ENCODE measurements around the gene NKAIN2. TPM values are rescaled to one million over a fixed set of nuclear protein-coding genes. Genes with fewer than 3 reads are reported as not detected.
"Not testable (repeated sequence)": the region's sequence is repeated elsewhere in the genome, so short reads cannot be mapped to it uniquely, and the experiment has no call there.

NKAIN2 gene
- total RNA-seq, 1 donor from 2014 or later, result not detected

DNA sequence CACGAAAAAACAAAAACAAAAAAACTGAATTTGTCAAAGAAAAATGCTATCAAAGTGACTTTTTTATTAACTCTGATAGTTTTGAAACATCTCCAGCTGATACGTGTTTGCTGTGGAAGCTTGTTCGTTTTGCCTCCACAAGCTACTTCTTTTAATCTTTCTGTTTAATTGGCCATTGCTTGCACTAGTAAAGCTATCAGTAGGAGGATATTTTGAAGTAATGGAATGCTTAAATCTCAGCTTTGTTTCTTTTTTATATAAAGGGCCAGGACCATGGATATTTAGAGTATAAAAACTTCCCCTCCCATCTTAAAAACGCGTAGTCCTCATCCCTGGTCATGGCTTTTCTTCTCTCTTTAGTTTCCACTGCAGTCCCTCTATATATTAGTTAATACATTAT lies 344.0 kb downstream of the NKAIN2 start:
- no peaks in the 10 kb centered on the region for H3K27me3 ChIP-seq (ENCODE audit: control insufficient read depth, insufficient read depth, low read length)
- TF ChIP-seq CTCF (IDR thresholded peaks at IDR 0.05; ENCODE audit: insufficient read depth, low read length, poor library complexity, severe bottlenecking), result no peak
- no peaks in the 10 kb centered on the region for H3K36me3 ChIP-seq (ENCODE audit: control insufficient read depth, insufficient read depth, low read length)
- no peak for DNase-seq (ENCODE audit: low read depth)
- no peak overlapping the region for H3K4me3 ChIP-seq (ENCODE audit: low read depth, low read length)

GRCh38 chr6:124148236-124148957 lies 344.7 kb downstream of the NKAIN2 start:
- DNase-seq (ENCODE audit: low read depth), result no peak
- Histone ChIP-seq H3K4me3 (ENCODE audit: low read depth, low read length) (no peak overlapping the region), H3K27me3 (ENCODE audit: control insufficient read depth, insufficient read depth, low read length) (no peaks in the 10 kb centered on the region), H3K36me3 (ENCODE audit: control insufficient read depth, insufficient read depth, low read length) (no peaks in the 10 kb centered on the region)
- TF ChIP-seq CTCF (IDR thresholded peaks at IDR 0.05; ENCODE audit: insufficient read depth, low read length, poor library complexity, severe bottlenecking), result no peak

GRCh38 chr6:124149646-124150045 lies 346.0 kb downstream of the NKAIN2 start:
- no peak for DNase-seq (ENCODE audit: low read depth)
- H3K4me3 ChIP-seq (ENCODE audit: low read depth, low read length), result no peak overlapping the region
- no peaks in the 10 kb centered on the region for H3K27me3 ChIP-seq (ENCODE audit: control insufficient read depth, insufficient read depth, low read length)
- H3K36me3 ChIP-seq (ENCODE audit: control insufficient read depth, insufficient read depth, low read length), result no peaks in the 10 kb centered on the region
- TF ChIP-seq CTCF (IDR thresholded peaks at IDR 0.05; ENCODE audit: insufficient read depth, low read length, poor library complexity, severe bottlenecking), result no peak

GRCh38 chr6:124158024-124158423 lies 354.4 kb downstream of the NKAIN2 start:
- Histone ChIP-seq H3K36me3 (ENCODE audit: control insufficient read depth, insufficient read depth, low read length) (no peaks in the 10 kb centered on the region), H3K27me3 (ENCODE audit: control insufficient read depth, insufficient read depth, low read length) (no peaks in the 10 kb centered on the region), H3K4me3 (ENCODE audit: low read depth, low read length) (no peak overlapping the region)
- DNase-seq (ENCODE audit: low read depth), result no peak
- TF ChIP-seq CTCF (IDR thresholded peaks at IDR 0.05; ENCODE audit: insufficient read depth, low read length, poor library complexity, severe bottlenecking), result no peak

DNA sequence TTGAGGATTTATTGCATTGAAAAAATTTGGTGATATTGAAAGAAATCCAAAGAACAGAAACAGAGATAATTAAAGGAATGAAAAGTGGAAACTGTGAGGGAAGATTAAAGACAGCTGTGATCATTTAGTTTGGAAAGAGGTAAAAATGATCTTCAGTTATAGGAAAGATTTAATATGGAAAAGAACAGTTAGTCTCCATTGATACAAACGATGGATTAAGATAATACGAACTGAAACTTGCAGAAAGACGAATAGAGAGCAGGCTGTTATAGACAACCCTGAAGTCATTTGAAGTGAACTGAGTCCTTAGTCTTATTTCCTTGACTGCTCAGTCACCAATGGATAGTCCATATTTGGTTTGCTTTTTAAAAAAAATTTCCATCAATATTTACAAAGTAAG lies 360.0 kb downstream of the NKAIN2 start:
- H3K36me3 ChIP-seq (ENCODE audit: control insufficient read depth, insufficient read depth, low read length), result no peaks in the 10 kb centered on the region
- H3K27me3 ChIP-seq (ENCODE audit: control insufficient read depth, insufficient read depth, low read length), result no peaks in the 10 kb centered on the region
- no peak for TF ChIP-seq CTCF (IDR thresholded peaks at IDR 0.05; ENCODE audit: insufficient read depth, low read length, poor library complexity, severe bottlenecking)
- no peak for DNase-seq (ENCODE audit: low read depth)
- H3K4me3 ChIP-seq (ENCODE audit: low read depth, low read length), result no peak overlapping the region

DNA sequence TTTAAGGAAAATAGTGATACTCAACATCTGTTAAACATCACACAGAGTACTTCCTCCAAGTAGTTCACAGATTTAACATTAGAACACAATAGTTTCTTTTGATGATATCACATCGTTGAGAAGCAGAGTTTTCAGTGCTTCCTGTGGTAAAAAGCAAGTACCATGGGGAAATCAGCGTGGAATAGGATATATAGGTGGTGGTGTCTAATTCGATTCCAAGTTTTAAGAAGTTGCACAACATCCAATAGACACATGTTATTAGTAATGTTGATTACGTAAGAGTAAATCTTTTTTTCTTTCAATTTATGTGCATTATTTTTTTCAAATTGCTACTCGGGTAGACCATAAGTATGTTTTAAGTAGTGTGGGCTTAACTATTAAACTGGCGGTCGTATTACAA lies 360.7 kb downstream of the NKAIN2 start:
- DNase-seq (ENCODE audit: low read depth), result no peak
- no peak for TF ChIP-seq CTCF (IDR thresholded peaks at IDR 0.05; ENCODE audit: insufficient read depth, low read length, poor library complexity, severe bottlenecking)
- no peaks in the 10 kb centered on the region for H3K27me3 ChIP-seq (ENCODE audit: control insufficient read depth, insufficient read depth, low read length)
- H3K36me3 ChIP-seq (ENCODE audit: control insufficient read depth, insufficient read depth, low read length), result no peaks in the 10 kb centered on the region
- no peak overlapping the region for H3K4me3 ChIP-seq (ENCODE audit: low read depth, low read length)

GRCh38 chr6:124167249-124167648 lies 363.6 kb downstream of the NKAIN2 start:
- not testable (repeated sequence) for H3K36me3 ChIP-seq (ENCODE audit: control insufficient read depth, insufficient read depth, low read length); H3K4me3 ChIP-seq (ENCODE audit: low read depth, low read length); DNase-seq (ENCODE audit: low read depth); H3K27me3 ChIP-seq (ENCODE audit: control insufficient read depth, insufficient read depth, low read length)

All from kidney epithelial cell (primary cell).